IMR-90 (cell line): ENCODE measurements around the gene FRAS1. TPM values are rescaled to one million over a fixed set of nuclear protein-coding genes. Genes with fewer than 3 reads are reported as not detected.

ENCODE experiments used
- ATAC-seq: fragments of 200-7000 bp; cut with Tn5 transposase; 2 replicates; pipeline ENCODE4 v1.9.1; 2020; ENCODE audit warnings: low read depth, mild to moderate bottlenecking, moderate library complexity
- BruUV-seq: library from RNA; stranded (reverse); fragments of 400-500 nt; replicated peaks from 2 replicates; lab custom pipeline; 2021; lab: Mats Ljungman, UMichigan
- CTCF ChIA-PET: fragments of 300-600 bp; formaldehyde crosslinking; extraction: SDS; loops from one replicate; lab custom pipeline; 2021; ENCODE audit warnings: antibody characterized with exemption; lab: Yijun Ruan, JAX
- POLR2A ChIA-PET: fragments of 300-600 bp; sonication (Branson Sonifier 250); formaldehyde crosslinking; loops from one replicate; lab custom pipeline; 2022; ENCODE audit warnings: antibody characterized with exemption; ENCODE audit not compliant: unreplicated experiment; lab: Charles Lee
- DNase-seq: peaks from one replicate; pipeline ENCODE4 v3.0.0; 2013
- H2AFZ ChIP-seq: replicated peaks from 2 replicates; pipeline ENCODE3; 2013; ENCODE audit warnings: low read length, mild to moderate bottlenecking; ENCODE audit not compliant: poor library complexity
- H2AK5ac ChIP-seq: 2 replicates; pipeline ENCODE4 v1.6.1; 2013; ENCODE audit warnings: low read depth, low read length, inconsistent platforms
- H2AK9ac ChIP-seq: replicated peaks from 2 replicates; pipeline ENCODE3; 2013; ENCODE audit warnings: mild to moderate bottlenecking, low read depth, low read length, moderate library complexity; ENCODE audit not compliant: poor library complexity
- H2BK120ac ChIP-seq: 2 replicates; pipeline ENCODE4 v1.6.1; 2013; ENCODE audit warnings: low read depth, low read length, inconsistent platforms
- H2BK15ac ChIP-seq: 3 replicates; pipeline ENCODE4 v1.6.1; 2013; ENCODE audit warnings: low read depth, low read length, inconsistent platforms
- H2BK20ac ChIP-seq: 2 replicates; pipeline ENCODE4 v1.6.1; 2013; ENCODE audit warnings: low read depth, mild to moderate bottlenecking, inconsistent platforms, low read length, moderate library complexity
- H2BK5ac ChIP-seq: 2 replicates; pipeline ENCODE4 v1.6.1; 2013; ENCODE audit warnings: mild to moderate bottlenecking, low read depth, low read length, inconsistent platforms; ENCODE audit not compliant: poor library complexity, severe bottlenecking
- H3K14ac ChIP-seq: replicated peaks from 2 replicates; pipeline ENCODE4 v1.6.1; 2013; ENCODE audit warnings: low read depth, low read length, inconsistent platforms
- H3K18ac ChIP-seq: 2 replicates; pipeline ENCODE4 v1.6.1; 2013; ENCODE audit warnings: low read depth, low read length, control low read depth
- H3K23ac ChIP-seq: 2 replicates; pipeline ENCODE4 v1.6.1; 2013; ENCODE audit warnings: low read depth, low read length, inconsistent platforms
- H3K27ac ChIP-seq: 2 replicates; pipeline ENCODE4 v1.5.1; 2013; ENCODE audit warnings: mild to moderate bottlenecking, control low read depth, low read length; ENCODE audit not compliant: insufficient read depth
- H3K27me3 ChIP-seq: 2 replicates; pipeline ENCODE4 v1.6.1; 2013; ENCODE audit warnings: low read length; ENCODE audit not compliant: control insufficient read depth, insufficient read depth
- H3K36me3 ChIP-seq: 2 replicates; pipeline ENCODE4 v1.6.1; 2013; ENCODE audit warnings: low read length, mixed read lengths; ENCODE audit not compliant: control insufficient read depth, insufficient read depth
- H3K4ac ChIP-seq: 2 replicates; pipeline ENCODE4 v1.6.1; 2013; ENCODE audit warnings: low read depth, low read length, inconsistent platforms
- H3K4me1 ChIP-seq: 2 replicates; pipeline ENCODE4 v1.6.1; 2013; ENCODE audit warnings: low read length, mixed read lengths; ENCODE audit not compliant: control insufficient read depth, insufficient read depth
- H3K4me2 ChIP-seq: 2 replicates; pipeline ENCODE4 v1.6.1; 2013; ENCODE audit warnings: low read depth, mild to moderate bottlenecking, control low read depth, low read length, moderate library complexity
- H3K4me3 ChIP-seq: 2 replicates; pipeline ENCODE4 v1.5.1; 2013; ENCODE audit warnings: low read depth, mild to moderate bottlenecking, control low read depth, low read length, moderate library complexity; ENCODE audit not compliant: insufficient read depth
- H3K56ac ChIP-seq: 2 replicates; pipeline ENCODE4 v1.6.1; 2013; ENCODE audit warnings: low read length, inconsistent platforms; ENCODE audit not compliant: insufficient read depth; ENCODE audit errors: extremely low read depth
- H3K79me1 ChIP-seq, 2 experiments: 2 replicates each; pipeline ENCODE4 v1.6.1; 2013; ENCODE audit warnings: low read length in 2 of 2, inconsistent platforms in 1 of 2, low read depth in 1 of 2
- H3K9ac ChIP-seq: 2 replicates; pipeline ENCODE4 v1.6.1; 2013; ENCODE audit warnings: low read depth, low read length, control low read depth
- H3K9me1 ChIP-seq: 2 replicates; pipeline ENCODE4 v1.6.1; 2013; ENCODE audit warnings: low read length, inconsistent platforms; ENCODE audit not compliant: insufficient read depth
- H3K9me3 ChIP-seq: 2 replicates; pipeline ENCODE4 v1.6.1; 2013; ENCODE audit warnings: low read length; ENCODE audit not compliant: control insufficient read depth, insufficient read depth
- H4K20me1 ChIP-seq: 2 replicates; pipeline ENCODE4 v1.6.1; 2013; ENCODE audit warnings: low read length, inconsistent platforms; ENCODE audit not compliant: insufficient read depth
- H4K5ac ChIP-seq: 2 replicates; pipeline ENCODE4 v1.6.1; 2013; ENCODE audit warnings: mild to moderate bottlenecking, low read depth, low read length, control low read depth
- H4K8ac ChIP-seq, 2 experiments: 2 replicates each; pipeline ENCODE4 v1.6.1; 2013; ENCODE audit warnings: low read depth in 2 of 2, low read length in 2 of 2, control low read depth in 1 of 2, inconsistent platforms in 1 of 2
- H4K91ac ChIP-seq: 2 replicates; pipeline ENCODE4 v1.6.1; 2013; ENCODE audit warnings: low read depth, low read length, inconsistent platforms; ENCODE audit not compliant: insufficient read depth
- BHLHE40 ChIP-seq: fragments of 150-350 bp; IDR thresholded peaks from 2 replicates; pipeline ENCODE4 v1.6.1; 2016; ENCODE audit warnings: mild to moderate bottlenecking, low read depth, low read length
- CEBPB ChIP-seq: IDR thresholded peaks from 2 replicates; pipeline ENCODE4 v1.6.1; 2012; ENCODE audit warnings: low read depth, low read length, improper control_type of control experiment
- RAD21 ChIP-seq: IDR thresholded peaks from 2 replicates; pipeline ENCODE4 v1.6.1; 2012; ENCODE audit warnings: low read length, improper control_type of control experiment
- RFX5 ChIP-seq: IDR thresholded peaks from 2 replicates; pipeline ENCODE4 v1.8.0; 2012; ENCODE audit warnings: low read depth, mild to moderate bottlenecking, low read length, moderate library complexity
- WGBS, 2 experiments: methylation state at CpG; one replicate each; pipeline versions ENCODE4 v1.1.5 to v1.1.7; 2013; ENCODE audit warnings: missing lambda C conversion rate in 2 of 2; ENCODE audit not compliant: insufficient read length in 1 of 2; ENCODE audit errors: extremely low coverage in 2 of 2; 5-methylcytosine and 5-hydroxymethylcytosine counted together
- dilution Hi-C: fragments of 300-500 bp; cut with HindIII; formaldehyde crosslinking; loops from one replicate; pipeline ENCODE4 v1.14.3; 2018; ENCODE audit warnings: low sequenced_read_pairs; ENCODE audit not compliant: unreplicated experiment
- in situ Hi-C: fragments of 300-500 bp; cut with MboI; formaldehyde crosslinking; loops from 3 replicates; pipeline ENCODE4 v1.14.3; 2019; ENCODE audit warnings: low sequenced_read_pairs, inconsistent platforms, mixed read lengths
- intact Hi-C: fragments of 100-400 bp; cut with micrococcal nuclease; formaldehyde crosslinking; loops from 2 replicates; pipeline ENCODE4 v1.10.0; 2022
- polyA plus RNA-seq, 3 experiments: library from polyadenylated mRNA; depleted of rRNA; stranded (reverse); fragments of >200 nt; gene quantifications; 2 replicates each; pipeline ENCODE4 v1.2.3, GENCODE V29; 2012; ENCODE audit warnings: low replicate concordance in 1 of 3
- total RNA-seq: library from RNA; depleted of rRNA; stranded (reverse); fragments of >200 nt; gene quantifications from 2 replicates; pipeline ENCODE4 v1.2.3, GENCODE V29; 2012

Gene FRAS1
- total and polyA plus RNA-seq, 2 of the 4 experiments (the other 2 are of a cell fraction): under 0.01 to 0.03 TPM

GRCh38 chr4:78247536-78248285 is 190.6 kb downstream of the FRAS1 start:
- 60% methylated on average over 1 of the region's 8 CpGs; no CpG with 5 or more reads in 1 of the 2 experiments for WGBS, 2 experiments
- in situ Hi-C loops: no loop called here

More at GRCh38 chr4:78247536-78248285, 190.6 kb downstream of the FRAS1 start:
- no peak overlapping the region for H2AFZ ChIP-seq
- no peak overlapping the region for H3K4ac ChIP-seq
- no peak for DNase-seq
- H3K9ac ChIP-seq: no peak overlapping the region
- no peaks in the 10 kb centered on the region for H3K4me1 ChIP-seq
- no peaks in the 10 kb centered on the region for H3K9me3 ChIP-seq
- H3K27me3 ChIP-seq: peaks cover 2% of the 10 kb centered on the region
- no peak overlapping the region for H3K18ac ChIP-seq
- H2AK5ac ChIP-seq: no peak overlapping the region
- H3K4me3 ChIP-seq: no peak overlapping the region
- no peak overlapping the region for H2BK15ac ChIP-seq
- no peak overlapping the region for H3K14ac ChIP-seq
- TF ChIP-seq BHLHE40 (no peak), RFX5 (no peak), CEBPB (no peak), RAD21 (no peak)
- no peak overlapping the region for H2BK5ac ChIP-seq
- H4K5ac ChIP-seq: no peak overlapping the region
- H2BK20ac ChIP-seq: no peak overlapping the region
- no peak overlapping the region for H3K4me2 ChIP-seq
- no peak overlapping the region for H3K27ac ChIP-seq
- no peak overlapping the region for H4K8ac ChIP-seq
- BruUV-seq: no TSS peak
- H3K79me1 ChIP-seq: no peaks in the 10 kb centered on the region
- H3K9me1 ChIP-seq: no peaks in the 10 kb centered on the region
- H4K91ac ChIP-seq: no peak overlapping the region
- ChIA-PET POLR2A (no interaction called here), CTCF (no interaction called here)
- H3K56ac ChIP-seq: no peak overlapping the region
- H3K36me3 ChIP-seq: no peaks in the 10 kb centered on the region
- dilution Hi-C loops: no loop called here
- no peaks in the 10 kb centered on the region for H4K20me1 ChIP-seq
- H3K23ac ChIP-seq: no peak overlapping the region
- H2AK9ac ChIP-seq: no peak overlapping the region
- no peak for ATAC-seq
- H2BK120ac ChIP-seq: no peak overlapping the region
- intact Hi-C loops: no loop called here
